Measurements from ENCODE around the gene ITFG2.
"Not testable (repeated sequence)": the region's sequence is repeated elsewhere in the genome, so short reads cannot be mapped to it uniquely, and the experiment has no call there.

The ITFG2 gene

DNA sequence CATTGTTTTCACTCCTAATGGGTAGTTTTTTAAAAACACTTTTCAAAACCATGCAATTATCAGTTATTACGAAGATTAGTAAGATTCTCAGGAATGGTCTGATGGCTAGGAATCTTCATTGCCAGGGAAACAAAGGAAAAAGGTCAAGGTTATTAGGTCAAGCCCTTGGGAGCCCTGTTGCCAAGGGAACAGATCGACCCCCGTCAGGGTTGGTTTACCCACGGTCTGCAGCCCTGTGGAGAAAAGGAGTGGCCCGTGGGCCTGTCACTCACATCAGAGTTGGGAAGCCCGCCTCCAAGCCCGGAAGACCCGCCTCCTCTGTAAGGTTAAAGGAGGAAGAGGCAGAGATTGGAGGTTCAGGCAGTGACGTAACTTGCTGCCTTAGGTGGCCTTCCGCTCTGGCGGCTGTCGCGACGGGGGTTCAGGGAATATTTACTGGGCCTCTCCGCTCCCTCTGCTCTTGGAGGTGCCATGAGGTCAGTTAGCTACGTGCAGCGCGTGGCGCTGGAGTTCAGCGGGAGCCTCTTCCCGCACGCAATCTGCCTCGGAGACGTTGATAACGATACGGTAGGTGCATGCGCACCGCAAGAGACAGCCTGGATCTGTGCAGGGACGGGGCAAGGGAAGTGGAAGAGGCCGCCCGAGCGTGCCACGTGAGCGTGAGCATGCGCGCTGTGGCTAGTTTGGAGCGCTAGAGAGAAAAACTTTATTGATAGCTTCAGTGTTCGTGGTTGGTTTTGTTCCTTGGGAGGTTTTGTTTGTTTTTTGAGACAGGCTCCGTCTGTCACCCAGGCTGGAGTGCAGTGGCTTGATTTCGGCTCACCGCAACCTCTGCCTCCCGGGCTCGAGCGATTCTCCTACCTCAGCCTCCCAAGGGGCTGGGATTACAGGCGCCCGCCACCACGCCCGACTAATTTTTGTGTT, at the start of gene ITFG2:
ITFG2 (plus strand) TSS at position 379 of the 924 bp plus-strand sequence; CDS start at position 472, 93 bp downstream.
- DNase-seq (ENCODE audit: low read depth): peak; percentile 94

DNA sequence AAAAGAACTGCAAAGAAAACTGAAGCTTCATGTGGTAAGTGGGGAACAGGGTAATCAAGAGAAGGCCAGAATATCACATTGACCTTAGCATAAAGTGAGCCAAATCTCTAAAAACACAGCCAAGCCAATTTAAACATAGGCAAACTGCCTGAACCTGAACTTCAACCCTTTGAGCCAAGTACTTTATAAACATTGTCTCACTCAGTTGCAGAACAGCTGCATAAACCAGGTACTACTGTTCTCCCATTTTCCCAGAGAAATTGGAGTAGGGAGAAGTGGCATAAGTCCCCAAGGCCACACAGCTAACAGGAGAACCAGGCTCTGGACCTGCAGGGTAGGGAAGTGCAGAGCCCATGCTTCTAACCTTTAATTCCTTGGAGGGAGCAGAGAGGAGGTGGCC, 48.1 kb upstream of the ITFG2 start:
- no peak for DNase-seq (ENCODE audit: low read depth)

DNA sequence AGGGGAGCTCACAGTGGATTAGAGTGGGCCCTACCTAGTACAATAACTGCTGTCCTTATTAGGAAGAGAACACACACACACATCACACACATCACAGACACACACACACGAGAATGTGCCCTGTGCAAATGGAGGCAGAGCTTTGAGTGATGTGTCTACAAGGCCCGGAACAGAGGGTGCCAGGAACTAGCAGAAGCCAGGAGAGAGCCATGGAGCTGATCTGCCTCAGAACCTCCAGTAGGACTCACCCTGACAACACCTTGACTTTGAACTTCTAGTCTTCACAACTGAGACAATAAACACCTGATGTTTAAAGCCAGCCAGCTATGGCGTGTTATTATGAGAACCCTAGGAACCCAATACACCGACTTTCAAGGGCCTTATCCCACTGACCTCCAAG, 47.4 kb upstream of the ITFG2 start:
- no peak for DNase-seq (ENCODE audit: low read depth)

DNA sequence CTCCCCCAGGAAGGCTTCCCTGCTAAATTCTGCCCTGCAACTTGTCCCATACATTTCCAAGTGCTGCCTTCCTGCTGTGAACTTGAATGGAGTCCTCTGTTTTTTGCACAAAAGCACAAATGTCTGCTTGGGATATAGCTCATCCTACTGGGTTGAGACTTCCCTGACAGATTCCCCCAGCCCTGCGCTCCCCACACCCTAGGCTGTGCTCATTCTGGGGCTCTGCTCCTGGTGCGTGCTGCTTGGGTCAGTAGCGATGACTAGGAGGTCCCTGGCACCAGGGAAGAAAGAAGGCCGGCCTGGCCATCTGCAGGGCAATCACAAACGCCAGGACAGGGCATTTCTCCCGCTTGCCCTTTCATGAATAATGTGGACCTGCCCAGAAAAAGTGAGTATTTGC, 46.9 kb upstream of the ITFG2 start:
- no peak for DNase-seq (ENCODE audit: low read depth)

DNA sequence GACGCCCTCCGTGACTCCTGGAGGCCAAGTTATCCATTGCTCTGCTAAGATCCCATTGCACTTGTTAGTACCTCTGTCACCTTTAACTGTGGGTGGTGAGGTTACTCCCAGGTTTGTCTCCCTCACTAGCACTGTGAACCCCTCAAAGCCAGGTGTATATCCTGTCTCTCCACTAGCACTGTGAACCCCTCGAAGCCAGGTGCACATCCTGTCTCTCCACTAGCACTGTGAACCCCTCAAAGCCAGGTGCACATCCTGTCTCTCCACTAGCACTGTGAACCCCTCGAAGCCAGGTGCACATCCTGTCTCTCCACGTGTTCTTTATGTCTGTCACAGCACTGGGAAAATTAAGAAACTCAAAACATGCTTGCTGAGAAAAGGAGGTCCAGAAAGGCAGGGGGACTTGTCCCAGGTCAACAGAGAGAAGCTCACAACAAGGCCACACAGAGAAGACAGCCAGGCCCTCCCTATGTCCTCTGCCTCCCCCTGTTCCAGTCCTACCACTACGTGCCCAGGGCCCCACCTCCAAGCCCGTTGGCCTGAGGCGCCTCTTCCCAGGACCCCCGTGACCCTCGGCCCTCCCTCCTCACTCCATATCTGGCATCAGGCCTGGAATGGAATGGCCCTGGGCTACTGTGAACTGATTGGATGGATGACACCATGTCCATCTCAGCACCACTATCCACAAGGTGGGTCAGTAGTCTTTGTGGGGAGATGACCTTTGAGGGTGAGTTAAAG, 44.1 kb upstream of the ITFG2 start:
- DNase-seq (ENCODE audit: low read depth): no peak

DNA sequence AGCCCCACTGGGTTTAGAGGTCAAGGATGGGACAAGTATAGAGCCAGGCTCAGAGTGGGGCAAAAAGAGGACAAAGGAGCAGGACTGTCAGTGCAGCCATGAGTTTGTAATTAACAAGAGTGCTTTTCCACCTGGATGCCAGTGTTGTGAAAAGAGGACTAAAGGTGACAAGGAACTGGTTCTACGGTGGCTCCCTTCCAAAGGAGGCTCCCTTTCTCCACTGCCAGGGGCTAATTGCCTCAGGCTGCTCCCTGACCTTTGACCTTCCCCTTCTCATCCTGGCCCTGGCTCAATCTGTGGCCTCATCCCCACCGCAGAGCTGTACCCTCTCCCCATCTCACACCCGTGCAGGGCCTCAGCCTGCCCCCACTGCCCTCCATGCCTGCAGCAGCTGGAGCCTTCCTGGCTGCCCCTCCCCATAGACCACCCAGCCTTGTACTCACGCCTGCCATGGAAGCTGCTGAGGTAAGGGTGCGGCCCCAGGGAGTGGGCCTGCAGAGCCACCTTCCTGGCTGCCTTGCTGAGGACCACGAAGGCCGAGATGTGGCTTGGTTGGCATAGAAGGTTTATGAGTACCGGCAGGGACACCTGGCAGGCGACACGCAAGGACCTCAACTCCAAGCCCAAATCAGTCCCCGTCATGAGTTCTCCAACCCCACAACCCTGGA, 42.5 kb upstream of the ITFG2 start:
- no peak for DNase-seq (ENCODE audit: low read depth)

DNA sequence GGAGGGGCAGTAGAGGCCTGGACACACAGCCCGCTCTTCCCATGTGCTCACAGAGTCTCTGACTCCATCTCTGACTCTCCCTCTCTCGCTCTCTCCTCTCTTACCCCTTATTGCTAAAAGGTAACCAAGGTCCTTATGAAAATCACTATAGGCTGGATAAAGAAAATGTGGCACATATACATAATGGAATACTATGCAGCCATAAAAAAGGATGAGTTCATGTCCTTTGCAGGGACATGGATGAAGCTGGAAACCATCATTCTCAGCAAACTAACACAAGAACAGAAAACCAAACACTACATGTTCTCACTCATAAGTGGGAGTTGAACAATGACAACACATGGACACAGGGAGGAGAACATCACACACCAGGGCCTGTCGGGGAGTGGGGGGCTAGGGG, 41.9 kb upstream of the ITFG2 start:
- not testable (repeated sequence) for DNase-seq (ENCODE audit: low read depth)

DNA sequence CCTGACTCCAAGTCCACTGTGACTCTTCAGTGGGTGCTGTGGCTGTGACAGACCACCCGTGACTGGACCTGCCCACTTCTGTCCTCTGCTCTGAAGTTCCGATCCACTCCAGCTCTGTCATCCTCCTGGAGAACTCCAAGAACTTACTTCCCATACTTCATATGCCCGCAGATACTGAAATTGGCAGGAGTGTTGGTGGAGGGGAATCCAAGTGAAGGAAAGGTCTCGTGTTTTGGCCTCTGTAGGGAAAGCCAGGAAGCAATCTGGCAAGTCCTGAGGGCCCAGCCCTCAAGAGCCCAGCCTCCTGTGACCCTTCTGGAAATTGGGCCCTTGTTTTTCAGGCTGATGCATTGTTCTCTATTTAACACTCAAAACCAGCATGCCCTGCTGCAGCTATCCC, 40.1 kb upstream of the ITFG2 start:
- no peak for DNase-seq (ENCODE audit: low read depth)

DNA sequence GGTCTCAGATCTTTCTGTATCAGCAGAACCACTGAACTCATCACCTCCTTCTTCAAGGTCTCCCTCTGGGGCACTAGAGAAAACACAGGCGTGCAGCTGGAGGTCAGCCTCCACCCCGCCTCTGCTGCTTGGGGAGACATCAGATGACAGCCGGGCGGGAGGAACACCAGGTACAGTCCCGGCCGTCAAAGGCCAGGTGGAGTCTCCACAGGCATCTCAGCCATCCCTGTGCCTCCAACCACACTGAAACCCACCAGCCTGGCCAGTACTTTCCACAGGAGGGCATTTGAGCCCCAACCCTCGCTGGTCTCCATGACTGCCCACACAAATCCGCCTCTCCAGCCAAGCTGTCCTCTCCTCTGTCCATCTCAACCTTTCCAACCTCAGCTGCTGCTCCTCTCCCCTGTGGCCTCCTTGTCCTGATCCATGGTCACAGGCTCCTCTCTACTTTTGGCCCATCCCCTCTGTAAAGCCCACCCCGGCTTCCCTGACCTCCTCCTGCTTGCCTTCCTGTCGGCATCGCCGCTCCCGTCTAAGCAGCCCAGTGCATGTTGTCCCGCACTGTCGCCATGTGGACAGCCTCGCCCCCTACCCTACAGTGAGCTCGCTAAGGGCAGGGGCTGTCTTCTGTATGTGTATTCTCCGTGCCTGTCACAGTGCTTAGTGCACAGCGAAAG, 39.1 kb upstream of the ITFG2 start:
- DNase-seq (ENCODE audit: low read depth): no peak

DNA sequence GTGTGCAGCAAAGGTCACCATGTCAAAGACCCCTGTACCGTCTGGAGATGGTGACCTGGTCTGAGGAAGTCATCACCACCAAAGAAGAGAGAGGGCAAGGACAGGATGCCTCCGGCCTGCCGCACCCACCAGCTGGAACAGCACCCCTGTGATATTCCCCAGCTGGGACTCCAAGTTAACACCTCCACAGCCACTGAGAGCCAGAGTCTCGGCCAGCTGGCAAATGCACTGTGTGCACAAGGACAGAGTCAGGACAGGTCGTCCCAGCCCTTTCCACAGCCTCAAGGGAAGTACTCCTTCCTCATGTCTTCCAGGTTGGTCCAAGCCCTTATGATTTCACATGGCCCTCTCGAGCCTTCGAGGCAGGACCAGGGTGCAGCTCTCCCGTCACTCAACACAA, 37.0 kb upstream of the ITFG2 start:
- DNase-seq (ENCODE audit: low read depth): no peak

DNA sequence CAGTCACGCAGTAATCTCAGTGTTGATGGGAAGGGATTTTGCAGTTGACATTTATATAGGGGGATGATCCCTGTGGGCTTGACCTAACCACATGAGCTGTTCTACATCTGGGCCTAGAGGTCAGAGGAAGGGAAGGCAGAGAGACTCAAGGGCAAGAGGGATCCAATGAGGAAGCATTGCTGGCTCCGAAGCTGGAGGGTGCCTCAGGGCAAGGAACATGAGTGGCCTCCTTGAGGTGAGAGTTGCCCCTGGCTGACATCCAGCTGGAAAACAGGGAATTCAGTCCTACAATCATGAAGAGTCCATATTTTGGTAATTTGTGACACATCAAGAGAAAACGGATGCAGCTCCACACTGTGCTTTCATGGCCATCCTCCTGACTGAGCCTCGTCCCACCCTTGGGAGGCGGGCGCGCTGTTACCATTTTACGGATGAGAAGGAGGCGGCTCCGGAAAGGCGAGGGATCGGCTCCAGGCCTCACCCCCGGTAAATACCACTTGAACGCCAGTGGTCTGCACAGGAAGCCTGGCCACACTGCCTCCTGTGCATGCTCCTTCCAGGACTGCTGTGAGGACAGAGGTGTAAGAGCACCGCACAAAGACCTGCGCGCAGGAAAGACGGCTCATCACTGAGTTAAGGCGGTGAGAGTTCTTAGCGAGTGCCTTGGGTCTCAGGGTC, 36.2 kb upstream of the ITFG2 start:
- no peak for DNase-seq (ENCODE audit: low read depth)

DNA sequence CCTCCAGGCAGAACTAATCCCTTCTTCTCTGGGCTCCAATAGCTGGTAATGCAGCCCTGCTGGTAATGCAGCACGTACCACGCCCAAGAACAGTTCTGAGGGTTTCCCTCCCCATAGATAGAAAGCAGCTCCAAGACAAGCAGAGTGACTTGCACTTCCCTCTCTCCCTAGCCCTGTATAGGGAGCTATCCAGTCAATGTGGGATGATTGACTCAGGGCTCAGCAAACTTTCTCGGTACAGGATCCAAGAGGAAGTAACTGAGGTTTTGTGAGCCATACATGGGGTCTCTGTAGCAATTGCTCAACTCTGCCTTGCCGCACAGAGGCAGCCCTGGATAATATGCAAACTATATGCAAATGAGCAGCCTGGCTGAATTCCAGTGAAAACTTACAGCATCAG, 33.2 kb upstream of the ITFG2 start:
- DNase-seq (ENCODE audit: low read depth): no peak

DNA sequence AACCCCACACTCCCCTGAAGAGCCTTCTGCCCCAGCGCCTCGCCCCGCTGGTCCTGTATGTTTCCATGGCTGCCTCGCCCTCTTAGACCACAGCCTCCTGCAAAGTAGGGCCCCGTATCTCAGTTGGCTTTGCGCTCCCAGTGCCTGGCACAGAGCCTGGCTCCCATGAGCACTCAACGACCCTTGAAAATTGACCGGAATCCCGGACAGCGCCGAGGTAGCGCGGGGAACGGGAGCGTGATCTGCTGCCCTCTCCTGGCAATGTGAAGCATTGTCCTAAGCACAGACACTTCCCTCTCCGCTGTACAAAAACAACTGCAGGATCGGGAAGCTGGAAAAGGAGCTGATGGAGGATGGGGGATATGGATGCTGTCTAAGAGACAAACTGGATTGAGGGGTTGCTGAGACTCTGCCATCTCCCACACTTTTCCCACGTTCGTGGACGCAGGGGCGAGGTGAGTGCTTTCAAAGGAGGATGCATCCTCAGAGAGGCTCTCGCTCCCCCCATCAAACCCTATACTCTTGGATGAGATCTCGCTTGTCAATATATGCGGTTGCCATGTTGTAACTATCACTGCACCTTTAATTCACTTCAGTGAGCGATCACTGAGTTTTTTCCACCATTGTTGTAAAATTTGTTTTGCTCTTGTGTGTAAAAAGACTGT, 28.4 kb upstream of the ITFG2 start:
- peak; percentile 21 for DNase-seq (ENCODE audit: low read depth)

DNA sequence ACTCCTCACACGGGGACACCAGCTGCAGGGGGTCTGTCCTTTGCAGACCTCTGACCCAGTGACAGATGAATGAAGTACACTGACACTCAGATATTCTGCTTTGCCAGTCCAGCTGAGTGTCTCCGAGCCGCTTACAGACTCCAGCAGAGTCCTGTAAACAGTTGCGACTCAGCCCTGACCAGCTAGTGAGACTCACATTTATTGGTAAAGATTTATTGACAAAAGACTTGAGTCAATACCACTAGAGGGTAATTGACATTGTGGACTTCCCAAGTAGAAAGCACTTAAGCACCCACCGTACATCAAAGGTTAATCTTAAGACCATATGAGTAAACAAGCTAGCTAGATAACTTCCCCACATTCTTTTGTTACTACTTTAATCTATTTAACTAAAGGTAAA, 27.5 kb upstream of the ITFG2 start:
- DNase-seq (ENCODE audit: low read depth): no peak

DNA sequence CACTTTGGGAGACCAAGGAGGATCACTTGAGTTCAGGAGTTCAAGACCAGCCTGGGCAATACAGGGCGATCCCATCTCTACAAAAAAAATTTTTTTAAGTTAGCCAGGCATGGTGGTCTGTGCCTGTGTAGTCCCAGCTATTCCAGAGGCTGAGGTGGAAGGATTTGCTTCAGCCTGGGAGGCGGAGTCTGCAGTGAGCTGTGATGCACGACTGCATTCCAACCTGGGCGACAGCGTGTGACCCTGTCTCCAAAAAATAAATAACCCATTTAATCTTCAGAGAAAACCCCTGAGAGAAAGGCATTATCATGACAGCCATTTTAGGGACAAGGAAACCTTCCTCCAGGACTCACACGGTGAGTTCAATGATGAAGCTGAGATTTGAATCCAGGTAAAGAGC, 21.4 kb upstream of the ITFG2 start:
- DNase-seq (ENCODE audit: low read depth): no peak

DNA sequence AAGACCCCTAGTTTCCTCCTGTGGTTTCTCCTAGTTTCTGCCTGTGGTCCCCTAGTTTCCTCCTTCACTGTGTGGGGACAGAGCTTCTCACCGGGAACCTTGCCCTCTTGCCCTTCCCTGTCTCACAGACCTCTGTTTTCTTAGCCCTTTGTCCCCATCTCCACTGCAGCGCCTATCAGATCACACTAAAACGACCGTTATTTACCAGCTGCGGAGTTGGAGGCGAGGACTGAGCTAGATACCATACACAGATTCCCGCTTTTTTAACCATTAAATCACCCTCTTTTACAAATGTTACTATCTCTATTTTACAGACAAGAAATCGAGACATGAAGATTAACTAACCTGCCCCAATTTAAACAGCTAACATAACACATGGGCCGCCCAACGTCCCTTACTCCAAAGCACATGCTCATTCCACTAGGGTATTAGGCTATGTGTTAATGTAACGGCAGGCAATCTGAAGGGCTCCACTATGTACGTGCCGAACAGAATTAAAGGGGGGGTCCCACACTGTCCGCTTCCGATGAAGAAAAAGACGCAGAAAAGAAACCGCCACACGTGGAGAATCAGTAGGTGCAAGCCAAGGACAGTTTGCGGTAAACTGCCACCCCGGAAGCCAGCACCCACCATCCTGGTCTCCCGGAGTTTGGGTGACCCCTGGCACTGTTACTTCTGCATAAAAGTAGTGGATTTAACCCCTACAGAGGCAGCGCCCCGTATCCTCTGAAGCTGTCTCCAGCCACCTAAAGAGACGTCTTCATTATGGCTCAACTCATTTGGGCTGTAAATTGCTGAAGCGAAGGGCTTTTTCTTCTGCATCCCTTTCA, 19.6 kb upstream of the ITFG2 start:
- no peak for DNase-seq (ENCODE audit: low read depth)

DNA sequence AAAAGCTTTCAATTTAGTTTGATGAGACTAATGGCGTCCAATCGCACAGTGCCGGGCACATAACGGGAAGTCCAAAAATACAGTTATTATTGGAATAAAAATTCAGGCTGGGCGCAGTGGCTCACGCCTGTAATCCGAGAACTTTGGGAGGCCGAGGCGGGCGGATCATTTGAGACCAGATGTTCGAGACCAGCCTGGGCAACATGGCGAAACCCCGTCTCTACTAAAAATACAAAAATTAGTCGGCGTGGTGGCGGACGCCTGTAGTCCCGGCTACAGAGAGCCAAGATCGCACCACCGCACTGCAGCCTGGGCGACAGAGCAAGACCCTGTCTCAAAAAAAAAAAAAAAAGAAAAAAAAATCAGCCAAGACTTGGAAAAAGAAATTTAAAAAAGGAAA, 18.9 kb upstream of the ITFG2 start:
- no peak for DNase-seq (ENCODE audit: low read depth)

DNA sequence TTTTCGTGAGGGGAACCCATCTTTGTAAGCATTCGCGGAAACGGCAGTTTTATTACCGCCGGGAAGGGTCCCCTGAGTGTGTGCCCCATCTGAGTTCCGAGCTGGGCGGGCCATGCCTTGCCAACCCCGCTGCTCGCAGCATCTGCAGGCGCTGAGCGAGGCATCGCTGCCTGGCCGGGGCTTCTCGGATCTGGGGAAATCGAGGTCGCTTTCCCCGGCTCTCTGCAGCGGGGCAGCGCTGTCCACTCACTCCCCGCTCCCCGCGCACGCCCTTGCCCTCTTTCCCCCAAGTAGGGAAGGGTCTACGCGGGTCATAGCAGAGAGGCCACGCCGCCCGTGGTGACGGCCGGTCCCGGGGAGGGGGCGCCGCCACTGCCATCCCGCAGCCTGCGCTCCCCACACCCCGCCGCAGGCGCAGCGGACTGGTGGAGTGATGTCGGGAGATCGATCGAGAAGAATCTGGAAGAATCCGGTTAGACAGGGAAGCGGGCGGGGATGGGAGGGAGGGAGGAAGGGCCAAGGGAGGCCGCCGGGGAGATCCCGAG, 18.2 kb upstream of the ITFG2 start:
- DNase-seq (ENCODE audit: low read depth): peak; percentile 16

DNA sequence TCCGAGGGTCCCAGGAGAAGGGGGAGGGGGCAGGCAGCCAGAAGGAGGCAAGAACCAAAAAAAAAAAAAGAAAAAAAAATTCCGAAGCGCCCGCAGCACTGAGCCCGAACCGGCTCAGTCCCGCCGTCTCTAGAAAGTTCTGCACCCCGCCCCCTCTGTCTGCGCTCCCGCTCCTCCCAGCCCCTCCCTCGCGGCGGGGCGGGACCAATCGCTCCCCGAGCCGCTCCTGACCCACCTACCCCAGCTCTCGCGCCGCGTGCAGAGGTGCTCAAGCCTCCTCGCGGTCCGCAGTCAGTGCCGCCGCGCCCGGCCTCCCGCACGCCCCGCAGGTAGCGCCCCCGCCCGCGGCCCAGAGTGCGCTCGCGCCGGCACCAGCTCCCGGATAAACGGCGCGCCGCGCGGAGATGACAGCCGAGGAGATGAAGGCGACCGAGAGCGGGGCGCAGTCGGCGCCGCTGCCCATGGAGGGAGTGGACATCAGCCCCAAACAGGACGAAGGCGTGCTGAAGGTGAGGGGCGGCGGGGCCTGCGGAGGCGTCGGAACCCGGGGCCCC, 17.7 kb upstream of the ITFG2 start, which contains the start of gene FKBP4:
FKBP4 (plus strand) TSS at position 235 of the 554 bp plus-strand sequence; CDS start at position 405, 170 bp downstream.
- DNase-seq (ENCODE audit: low read depth): peak; percentile 86
